HCT116 (cell line): ENCODE data around the gene NRGN.

Experiments
- CTCF ChIP-seq, 3 experiments: fragments of 200-600 bp in 1 of 3; sonication (generic) in 1 of 3; IDR thresholded peaks in 2 of 3; conservative IDR thresholded peaks in 1 of 3; 2 replicates each; pipeline ENCODE4 v1.5.1; 2012 to 2017; ENCODE audit warnings: low read depth in 2 of 3, low read length in 2 of 3, antibody characterized with exemption in 1 of 3, borderline replicate concordance in 1 of 3, control low read depth in 1 of 3, mild to moderate bottlenecking in 1 of 3, mixed read lengths in 1 of 3, mixed run types in 1 of 3, moderate library complexity in 1 of 3; ENCODE audit not compliant: insufficient read depth in 1 of 3
- MAX ChIP-seq: IDR thresholded peaks from 2 replicates; pipeline ENCODE4 v1.6.1; 2012
- POLR2A ChIP-seq: IDR thresholded peaks from 2 replicates; pipeline ENCODE4 v1.7.0; 2011; ENCODE audit warnings: borderline replicate concordance; ENCODE audit not compliant: insufficient read depth, insufficient read length; ENCODE audit errors: extremely low read depth
- RAD21 ChIP-seq: IDR thresholded peaks from 2 replicates; pipeline ENCODE4 v1.6.1; 2012; ENCODE audit warnings: low read depth, mild to moderate bottlenecking
- ZNF274 ChIP-seq: fragments of 200-500 bp; sonication (Bioruptor generic); IDR thresholded peaks from 2 replicates; pipeline ENCODE4 v1.6.1; 2014; ENCODE audit warnings: mild to moderate bottlenecking, low read depth, low read length, inconsistent platforms

GRCh38 chr11:124717421-124717785 lies 22.3 kb upstream of the NRGN start:
- TF ChIP-seq CTCF (IDR thresholded peaks at IDR 0.05 in 2 of 3, conservative IDR thresholded peaks at IDR 0.05 in 1 of 3; ENCODE audit: borderline replicate concordance in 1 of 3, insufficient read depth in 1 of 3, low read depth in 2 of 3, low read length in 2 of 3): no peak
- no peak for TF ChIP-seq RAD21
- TF ChIP-seq POLR2A: no peak
- no peak for TF ChIP-seq ZNF274
- TF ChIP-seq MAX: no peak
